ENCODE measurements around the gene GNB2. TPM values are rescaled to one million over a fixed set of nuclear protein-coding genes. Genes with fewer than 3 reads are reported as not detected.

The GNB2 gene
- total RNA-seq, 1 experiment from 2014 or later = 174 TPM

- no peaks in the 10 kb centered on the region; the same call in 1 of the 2 replicates for H3K27me3 Mint-ChIP-seq (ENCODE audit: low read depth)
These were observed 31.8 kb downstream of the GNB2 start for GRCh38 chr7:100705320-100705752.

More at GRCh38 chr7:100705320-100705752, 31.8 kb downstream of the GNB2 start:
- no peak overlapping the region for H2BK5ac ChIP-seq (ENCODE audit: insufficient read length, low read length)
- H3K4me3 Mint-ChIP-seq = peak overlapping the region; percentile 96 to 99
- no peaks in the 10 kb centered on the region for H4K20me1 ChIP-seq (ENCODE audit: control insufficient read depth, insufficient read depth, insufficient read length)
- H3K79me1 ChIP-seq (ENCODE audit: insufficient read depth, low read depth, low read length, poor library complexity, severe bottlenecking) = peaks cover 5% of the 10 kb centered on the region
- no peak overlapping the region for H3K4ac ChIP-seq (ENCODE audit: low read depth, low read length)
- H3K56ac ChIP-seq (ENCODE audit: insufficient read length, low read depth, low read length) = no peak overlapping the region
- H3K36me3 Mint-ChIP-seq (ENCODE audit: insufficient read depth in 1 of 3, low read depth in 3 of 3) = peaks cover 4 to 20% (median 17%) of the 10 kb centered on the region in 3 experiments; a peak in 6 of 7 replicates
- H3T11ph ChIP-seq (ENCODE audit: low read length) = no peak overlapping the region
- H2AFZ ChIP-seq (ENCODE audit: low read length) = no peak overlapping the region
- peaks cover 6 to 10% of the 10 kb centered on the region in 2 experiments for H3K4me1 Mint-ChIP-seq
- no CpG with 5 or more reads among the region's 25 CpGs for WGBS (ENCODE audit: extremely low coverage, insufficient read length, low lambda C conversion rate)
- peak overlapping the region; percentile 83 for H3K14ac ChIP-seq (ENCODE audit: insufficient read depth, low read length)
- H4K5ac ChIP-seq (ENCODE audit: insufficient read length, low read depth, low read length) = no peak overlapping the region
- H2BK12ac ChIP-seq (ENCODE audit: insufficient read length, low read depth, low read length) = no peak overlapping the region
- H2BK15ac ChIP-seq (ENCODE audit: low read depth, low read length) = no peak overlapping the region
- peak; percentile 87 for DNase-seq
- no peak overlapping the region for H4K8ac ChIP-seq (replicated peaks; ENCODE audit: insufficient read length, low read depth, low read length)
- no peaks in the 10 kb centered on the region for H3K27me3 ChIP-seq (ENCODE audit: insufficient read depth, low read length)
- no peak overlapping the region for H3K23ac ChIP-seq (ENCODE audit: insufficient read length, low read depth, low read length)
- H3K79me2 ChIP-seq (ENCODE audit: insufficient read depth, low read length) = peaks cover 10% of the 10 kb centered on the region; the same call in 1 of the 2 replicates
- peak; percentile 96 for TF ChIP-seq CTCF (conservative IDR thresholded peaks at IDR 0.05)
- H2BK120ac ChIP-seq (ENCODE audit: low read depth, low read length, poor library complexity, severe bottlenecking) = no peak overlapping the region
- peak overlapping the region; percentile 84 to 98 (median 94); a peak in 6 of 7 replicates for H3K27ac Mint-ChIP-seq
- H3K9me3 Mint-ChIP-seq = peaks cover 0 to 2% of the 10 kb centered on the region in 2 experiments; a peak in 1 of 5 replicates
- no peak overlapping the region for H2BK20ac ChIP-seq (ENCODE audit: low read depth, low read length, poor library complexity, severe bottlenecking)
- H4K91ac ChIP-seq (ENCODE audit: insufficient read length, low read depth, low read length) = no peak overlapping the region
- H2AK5ac ChIP-seq (ENCODE audit: insufficient read length, low read length) = no peak overlapping the region
- H3K4me2 ChIP-seq (ENCODE audit: insufficient read depth, insufficient read length, low read length) = peak overlapping the region; percentile 81
- H3K23me2 ChIP-seq (ENCODE audit: insufficient read length, low read depth, low read length, poor library complexity, severe bottlenecking) = peaks cover 15% of the 10 kb centered on the region
- no peaks in the 10 kb centered on the region for H3K9me3 ChIP-seq (ENCODE audit: control insufficient read depth, low read depth, low read length)
- H3K9ac ChIP-seq (ENCODE audit: extremely low read depth, insufficient read length, low read length) = peak overlapping the region; percentile 87
- H3K4me1 ChIP-seq (ENCODE audit: insufficient read depth, low read length) = no peaks in the 10 kb centered on the region; the same call in 1 of the 2 replicates
- no peak overlapping the region for H3K27ac ChIP-seq (ENCODE audit: insufficient read length, low read depth, low read length)
- peak overlapping the region; percentile 61 for H3K18ac ChIP-seq (ENCODE audit: insufficient read length, low read depth, low read length)
